ENCODE results near the gene KRTAP4-7. TPM values are rescaled to one million over a fixed set of nuclear protein-coding genes. Genes with fewer than 3 reads are reported as not detected.

Gene KRTAP4-7
- polyA plus RNA-seq, 1 of the 3 experiments (the other 2 are of a cell fraction): not detected

DNA sequence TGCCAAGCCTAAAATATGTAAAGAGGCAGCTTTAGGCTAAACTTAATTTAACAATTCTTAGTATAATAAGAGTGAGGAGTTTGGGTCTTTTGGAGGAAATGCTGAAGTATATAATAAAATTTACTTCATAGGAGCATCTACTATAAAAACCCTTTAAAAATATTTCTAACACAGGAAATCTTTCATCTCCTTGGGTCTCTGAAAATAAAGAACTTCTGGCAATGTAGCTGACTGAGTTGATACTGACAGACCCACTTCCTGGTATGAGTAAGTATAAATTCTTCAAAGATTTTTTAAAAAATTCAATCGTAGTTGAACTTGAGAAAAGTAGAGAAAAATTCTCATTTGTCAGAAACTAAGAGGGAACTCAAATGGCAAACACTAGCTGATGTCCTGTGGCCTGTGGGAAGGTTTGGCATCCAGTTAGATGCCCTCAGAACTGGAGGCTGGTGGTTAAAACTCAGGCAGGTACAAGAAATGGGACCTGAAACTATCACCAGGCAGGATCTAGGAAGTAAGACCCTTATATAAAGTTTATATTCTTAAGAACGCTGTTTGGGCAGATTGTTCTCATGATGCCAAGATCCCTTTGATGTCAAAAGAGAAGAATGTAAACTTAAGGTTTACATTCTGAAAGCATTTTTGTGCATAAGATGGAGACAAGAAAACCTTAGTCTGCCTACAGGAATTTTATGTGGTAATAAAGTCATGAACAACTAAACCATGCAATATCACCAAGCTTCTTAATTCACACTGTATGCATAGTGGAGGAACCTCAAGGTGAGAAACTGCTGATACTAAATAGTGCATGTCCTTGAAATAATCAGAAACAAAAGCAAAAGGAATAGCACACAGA lies 50.2 kb downstream of the KRTAP4-7 start:
- peaks cover 0 to 12% of the 10 kb centered on the region in 2 experiments; a peak in 1 of 4 replicates for H3K4me1 ChIP-seq (ENCODE audit: control insufficient read depth in 1 of 2, insufficient read depth in 2 of 2, low read depth in 1 of 2, low read length in 1 of 2)
- H4K20me1 ChIP-seq (ENCODE audit: insufficient read depth): no peaks in the 10 kb centered on the region
- POLR2A ChIA-PET: no interaction called here
- DNase-seq: no peak
- TF ChIP-seq CHD2 (IDR thresholded peaks at IDR 0.05; ENCODE audit: low read length, partially characterized antibody) (no peak), ELF1 (IDR thresholded peaks at IDR 0.05) (no peak), TEAD4 (IDR thresholded peaks at IDR 0.05; ENCODE audit: borderline replicate concordance, insufficient read depth) (no peak), RCOR1 (IDR thresholded peaks at IDR 0.05; ENCODE audit: low read length) (no peak), NFIC (IDR thresholded peaks at IDR 0.05; ENCODE audit: borderline replicate concordance) (no peak), SIN3A (IDR thresholded peaks at IDR 0.05; ENCODE audit: borderline replicate concordance, low read depth, low read length) (no peak), EP300 (IDR thresholded peaks at IDR 0.05; ENCODE audit: borderline replicate concordance in 1 of 2, low read depth in 1 of 2, low read length in 1 of 2) (no peak), EZH2phosphoT487 (IDR thresholded peaks at IDR 0.05; ENCODE audit: borderline replicate concordance, low read depth) (no peak), MXI1 (IDR thresholded peaks at IDR 0.05; ENCODE audit: low read depth, low read length) (no peak), MEF2A (IDR thresholded peaks at IDR 0.05; ENCODE audit: borderline replicate concordance, low read depth) (no peak), RXRA (IDR thresholded peaks at IDR 0.05; ENCODE audit: borderline replicate concordance, low read depth) (no peak)
- 8% methylated on average over 2 of the region's 2 CpGs for WGBS (ENCODE audit: low lambda C conversion rate)
- no peaks in the 10 kb centered on the region for H3K79me2 ChIP-seq (ENCODE audit: insufficient read depth)
- no peaks in the 10 kb centered on the region for H3K9me2 ChIP-seq
- H3K9me3 ChIP-seq: no peaks in the 10 kb centered on the region
- no peak overlapping the region for H3K9ac ChIP-seq
- CTCF ChIA-PET: no interaction called here
- no peak overlapping the region for H3K4me2 ChIP-seq
- no peaks in the 10 kb centered on the region for H3F3A ChIP-seq (replicated peaks; ENCODE audit: insufficient read depth)
- peak overlapping the region; percentile 66; the same call in 1 of the 2 replicates for H2AFZ ChIP-seq (ENCODE audit: low read depth)
- no peaks in the 10 kb centered on the region for H3K36me3 ChIP-seq (replicated peaks in 1 of 2; ENCODE audit: control insufficient read depth in 1 of 2, insufficient read depth in 2 of 2, low read length in 1 of 2)
- no peak overlapping the region for H3K4me3 ChIP-seq (ENCODE audit: low read depth in 2 of 2, low read length in 1 of 2)
- no peak overlapping the region for H3K27ac ChIP-seq (ENCODE audit: low read depth in 2 of 2, low read length in 1 of 2)
- no peaks in the 10 kb centered on the region for H3K27me3 ChIP-seq (ENCODE audit: insufficient read depth)

Other genes starting within 250 kb of the KRTAP4-7 start
- gene KRT12, start 216.9 kb upstream of the KRTAP4-7 start, polyA plus RNA-seq (2012; rRNA removed): not detected in 2 replicates
- gene KRT20, start 198.9 kb upstream of the KRTAP4-7 start, polyA plus RNA-seq (2012; rRNA removed): not detected in 2 replicates
- gene KRT23, start 146.5 kb upstream of the KRTAP4-7 start, polyA plus RNA-seq (2012; rRNA removed): not detected in 2 replicates
- not detected in 2 replicates for gene KRT39, start 117.2 kb upstream of the KRTAP4-7 start, polyA plus RNA-seq (2012; rRNA removed)
- not detected in 2 replicates for gene KRT40, start 99.8 kb upstream of the KRTAP4-7 start, polyA plus RNA-seq (2012; rRNA removed)
- not detected in 2 replicates for gene KRTAP3-3, start 90.0 kb upstream of the KRTAP4-7 start, polyA plus RNA-seq (2012; rRNA removed)
- not detected in 2 replicates for gene KRTAP3-2, start 84.2 kb upstream of the KRTAP4-7 start, polyA plus RNA-seq (2012; rRNA removed)
- gene KRTAP3-1, start 75.0 kb upstream of the KRTAP4-7 start, polyA plus RNA-seq (2012; rRNA removed): not detected in 2 replicates
- not detected in 2 replicates for gene KRTAP1-5, start 56.9 kb upstream of the KRTAP4-7 start, polyA plus RNA-seq (2012; rRNA removed)
- gene KRTAP1-4, start 54.0 kb upstream of the KRTAP4-7 start, polyA plus RNA-seq (2012; rRNA removed): not detected in 2 replicates
- gene KRTAP1-3, start 49.3 kb upstream of the KRTAP4-7 start, polyA plus RNA-seq (2012; rRNA removed): not detected in 2 replicates
- not detected in 2 replicates for gene KRTAP1-1, start 42.7 kb upstream of the KRTAP4-7 start, polyA plus RNA-seq (2012; rRNA removed)
- not detected in 2 replicates for gene KRTAP2-1, start 36.8 kb upstream of the KRTAP4-7 start, polyA plus RNA-seq (2012; rRNA removed)
- gene KRTAP2-2, start 28.9 kb upstream of the KRTAP4-7 start, polyA plus RNA-seq (2012; rRNA removed): not detected in 2 replicates
- gene KRTAP2-3, start 24.0 kb upstream of the KRTAP4-7 start, polyA plus RNA-seq (2012; rRNA removed): 0.36 and 0.39 TPM in 2 replicates
- gene KRTAP2-4, start 18.3 kb upstream of the KRTAP4-7 start, polyA plus RNA-seq (2012; rRNA removed): not detected in 2 replicates
- not detected in 2 replicates for gene KRTAP4-8, start 14.0 kb downstream of the KRTAP4-7 start, polyA plus RNA-seq (2012; rRNA removed)
- gene KRTAP4-16, start 18.1 kb downstream of the KRTAP4-7 start, polyA plus RNA-seq (2012; rRNA removed): not detected in 2 replicates
- not detected in 2 replicates for gene KRTAP4-9, start 21.2 kb downstream of the KRTAP4-7 start, polyA plus RNA-seq (2012; rRNA removed)
- gene KRTAP4-11, start 34.2 kb downstream of the KRTAP4-7 start, polyA plus RNA-seq (2012; rRNA removed): not detected in 2 replicates
- gene KRTAP4-12, start 40.0 kb downstream of the KRTAP4-7 start, polyA plus RNA-seq (2012; rRNA removed): not detected in 2 replicates
- gene KRTAP4-6, start 56.4 kb downstream of the KRTAP4-7 start, polyA plus RNA-seq (2012; rRNA removed): not detected in 2 replicates
- not detected in 2 replicates for gene KRTAP4-5, start 65.7 kb downstream of the KRTAP4-7 start, polyA plus RNA-seq (2012; rRNA removed)
- gene KRTAP4-4, start 76.6 kb downstream of the KRTAP4-7 start, polyA plus RNA-seq (2012; rRNA removed): not detected in 2 replicates
- gene KRTAP4-3, start 84.1 kb downstream of the KRTAP4-7 start, polyA plus RNA-seq (2012; rRNA removed): not detected in 2 replicates
- gene KRTAP4-2, start 94.1 kb downstream of the KRTAP4-7 start, polyA plus RNA-seq (2012; rRNA removed): not detected in 2 replicates
- gene KRTAP4-1, start 100.8 kb downstream of the KRTAP4-7 start, polyA plus RNA-seq (2012; rRNA removed): not detected in 2 replicates
- not detected in 2 replicates for gene KRTAP9-1, start 105.7 kb downstream of the KRTAP4-7 start, polyA plus RNA-seq (2012; rRNA removed)
- not detected in 2 replicates for gene KRTAP9-2, start 142.5 kb downstream of the KRTAP4-7 start, polyA plus RNA-seq (2012; rRNA removed)
- not detected in 2 replicates for gene KRTAP9-3, start 148.3 kb downstream of the KRTAP4-7 start, polyA plus RNA-seq (2012; rRNA removed)
- not detected in 2 replicates for gene KRTAP9-8, start 153.8 kb downstream of the KRTAP4-7 start, polyA plus RNA-seq (2012; rRNA removed)
- not detected in 2 replicates for gene KRTAP9-4, start 165.5 kb downstream of the KRTAP4-7 start, polyA plus RNA-seq (2012; rRNA removed)
- not detected in 2 replicates for gene KRTAP9-9, start 171.2 kb downstream of the KRTAP4-7 start, polyA plus RNA-seq (2012; rRNA removed)
- not detected in 2 replicates for gene KRTAP9-6, start 181.2 kb downstream of the KRTAP4-7 start, polyA plus RNA-seq (2012; rRNA removed)
- gene KRTAP9-7, start 191.5 kb downstream of the KRTAP4-7 start, polyA plus RNA-seq (2012; rRNA removed): not detected in 2 replicates
- not detected in 2 replicates for gene KRTAP29-1, start 218.7 kb downstream of the KRTAP4-7 start, polyA plus RNA-seq (2012; rRNA removed)
- gene KRTAP16-1, start 225.2 kb downstream of the KRTAP4-7 start, polyA plus RNA-seq (2012; rRNA removed): not detected in 2 replicates
- gene KRTAP17-1, start 231.6 kb downstream of the KRTAP4-7 start, polyA plus RNA-seq (2012; rRNA removed): not detected in 2 replicates